ENCODE data around the gene SH3GL2. TPM values are rescaled to one million over a fixed set of nuclear protein-coding genes. Genes with fewer than 3 reads are reported as not detected.

SH3GL2 gene
- total and polyA plus RNA-seq, 10 donors, result 0.02 TPM; not detected in 9

DNA sequence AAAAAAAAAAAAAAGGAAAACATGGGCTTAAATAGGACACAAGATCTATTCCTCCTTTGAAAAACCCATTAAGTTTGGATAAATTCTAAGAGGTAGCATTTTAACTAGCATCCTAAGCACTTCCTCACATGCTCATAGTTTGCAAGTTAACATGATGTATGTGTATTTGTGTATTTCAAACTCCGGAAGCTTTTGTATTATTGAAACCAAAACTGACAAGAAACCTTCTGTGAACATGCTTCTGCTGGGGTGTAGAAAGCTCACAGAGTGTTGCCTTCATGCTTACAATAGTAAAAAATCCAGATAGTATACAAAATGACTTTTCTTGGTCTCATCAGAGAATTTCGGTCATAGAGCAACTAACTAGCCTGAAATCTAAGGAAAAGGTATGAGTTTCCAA lies 103.8 kb downstream of the SH3GL2 start:
- WGBS, 5 donors, result 63 to 93% (median 88%) methylated on average over 2 of the region's 2 CpGs
- intact Hi-C loops (cut with DNase I; ENCODE audit: low total_unique reads), result no loop called here
- peaks cover 0 to 30% (median 8%) of the 10 kb centered on the region in 8 donors for H3K9me3 ChIP-seq
- H3K27me3 ChIP-seq (replicated peaks in 1 of 7), result no peaks in the 10 kb centered on the region
- TF ChIP-seq POLR2AphosphoS5 (IDR thresholded peaks at IDR 0.05), result no peak
- H3K27ac ChIP-seq, result no peak overlapping the region
- DNase-seq, result no peak
- H3K36me3 ChIP-seq, result no peaks in the 10 kb centered on the region
- H3K4me3 ChIP-seq, result no peak overlapping the region
- no peaks in the 10 kb centered on the region for H3K4me1 ChIP-seq

DNA sequence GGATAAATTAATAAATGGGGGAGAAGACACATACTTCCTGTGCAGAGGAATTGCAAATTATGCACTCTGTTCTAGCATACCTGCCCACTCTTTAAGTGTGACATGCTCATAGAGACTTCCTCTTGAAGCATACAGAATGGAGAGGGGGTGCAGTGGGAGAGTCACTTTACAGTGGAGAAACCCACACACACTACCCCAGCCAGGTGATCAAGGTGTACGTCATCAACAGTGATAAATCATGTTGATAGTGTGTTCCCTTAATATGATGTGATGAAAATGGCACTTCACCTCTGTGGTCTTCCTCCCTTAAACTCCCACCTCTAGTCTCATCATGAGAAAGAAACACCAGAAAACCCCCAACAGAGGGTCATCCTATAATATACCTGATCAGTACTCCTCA lies 110.0 kb downstream of the SH3GL2 start:
- TF ChIP-seq POLR2AphosphoS5 (IDR thresholded peaks at IDR 0.05) (no peak), POLR2A (IDR thresholded peaks at IDR 0.05) (no peak)
- TF ChIP-seq, protein P1, sequence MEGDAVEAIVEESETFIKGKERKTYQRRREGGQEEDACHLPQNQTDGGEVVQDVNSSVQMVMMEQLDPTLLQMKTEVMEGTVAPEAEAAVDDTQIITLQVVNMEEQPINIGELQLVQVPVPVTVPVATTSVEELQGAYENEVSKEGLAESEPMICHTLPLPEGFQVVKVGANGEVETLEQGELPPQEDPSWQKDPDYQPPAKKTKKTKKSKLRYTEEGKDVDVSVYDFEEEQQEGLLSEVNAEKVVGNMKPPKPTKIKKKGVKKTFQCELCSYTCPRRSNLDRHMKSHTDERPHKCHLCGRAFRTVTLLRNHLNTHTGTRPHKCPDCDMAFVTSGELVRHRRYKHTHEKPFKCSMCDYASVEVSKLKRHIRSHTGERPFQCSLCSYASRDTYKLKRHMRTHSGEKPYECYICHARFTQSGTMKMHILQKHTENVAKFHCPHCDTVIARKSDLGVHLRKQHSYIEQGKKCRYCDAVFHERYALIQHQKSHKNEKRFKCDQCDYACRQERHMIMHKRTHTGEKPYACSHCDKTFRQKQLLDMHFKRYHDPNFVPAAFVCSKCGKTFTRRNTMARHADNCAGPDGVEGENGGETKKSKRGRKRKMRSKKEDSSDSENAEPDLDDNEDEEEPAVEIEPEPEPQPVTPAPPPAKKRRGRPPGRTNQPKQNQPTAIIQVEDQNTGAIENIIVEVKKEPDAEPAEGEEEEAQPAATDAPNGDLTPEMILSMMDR (IDR thresholded peaks at IDR 0.05 in 8 of 11, conservative IDR thresholded peaks at IDR 0.05 in 3 of 11), result no peak
- Histone ChIP-seq H3K27me3 (replicated peaks in 1 of 7) (no peaks in the 10 kb centered on the region), H3K36me3 (no peaks in the 10 kb centered on the region), H3K9me3 (peaks cover 0 to 14% (median 2%) of the 10 kb centered on the region in 8 donors), H3K4me3 (no peak overlapping the region), H3K27ac (no peak overlapping the region), H3K4me1 (no peaks in the 10 kb centered on the region)
- 68 to 95% (median 77%) methylated on average over 1 of the region's 1 CpG for WGBS, 5 donors
- no peak for DNase-seq
- intact Hi-C loops (cut with DNase I; ENCODE audit: low total_unique reads), result no loop called here

DNA sequence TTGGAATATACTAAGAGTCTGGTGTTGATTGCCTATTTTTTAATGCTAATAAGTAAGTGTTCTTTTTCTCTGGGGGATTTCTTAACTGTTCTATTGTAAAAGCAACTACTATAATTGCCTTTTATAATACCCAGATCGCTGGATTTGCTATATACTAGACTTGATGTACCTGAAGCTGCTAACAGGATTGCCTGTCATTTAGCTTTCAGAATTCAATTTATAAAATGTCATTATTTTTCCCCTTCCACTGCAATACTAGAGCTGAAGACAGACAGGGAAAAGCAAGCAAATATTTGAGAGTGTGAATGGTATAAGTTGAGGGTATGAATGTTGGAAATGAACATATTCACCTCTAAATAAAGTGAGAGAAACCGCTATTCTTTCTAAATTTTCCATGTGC lies 115.5 kb downstream of the SH3GL2 start:
- intact Hi-C loops (cut with DNase I; ENCODE audit: low total_unique reads), result no loop called here
- WGBS, 5 donors, result 76 to 86% (median 78%) methylated on average over 2 of the region's 2 CpGs

DNA sequence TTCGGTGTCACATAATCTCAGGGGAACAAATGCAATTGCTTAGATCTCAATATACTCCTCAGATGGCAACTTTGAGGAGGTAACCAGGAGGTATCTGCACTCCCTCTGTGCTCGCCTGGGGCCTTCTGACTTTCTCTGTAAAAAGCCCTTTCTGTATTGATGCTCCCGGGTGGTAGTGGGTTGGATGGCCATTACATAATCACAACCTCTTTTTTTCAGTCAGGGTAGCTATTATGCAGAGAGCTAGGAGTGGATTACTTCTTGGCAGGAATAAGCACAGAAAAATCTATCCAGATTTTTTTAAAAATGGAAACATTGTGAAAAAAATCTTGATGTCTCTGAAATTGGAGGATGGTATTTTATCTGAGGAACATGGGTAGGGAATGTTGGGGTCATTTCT lies 116.6 kb downstream of the SH3GL2 start:
- Histone ChIP-seq H3K9me3 (peaks cover 0 to 4% (median 0%) of the 10 kb centered on the region in 8 donors), H3K4me1 (no peaks in the 10 kb centered on the region), H3K27me3 (replicated peaks in 1 of 7) (no peaks in the 10 kb centered on the region), H3K27ac (no peak overlapping the region), H3K4me3 (no peak overlapping the region), H3K36me3 (no peaks in the 10 kb centered on the region)
- intact Hi-C loops (cut with DNase I; ENCODE audit: low total_unique reads), result no loop called here
- TF ChIP-seq, protein P1 (IDR thresholded peaks at IDR 0.05 in 8 of 11, conservative IDR thresholded peaks at IDR 0.05 in 3 of 11), result no peak
- no peak for TF ChIP-seq POLR2AphosphoS5 (IDR thresholded peaks at IDR 0.05)
- no peak for TF ChIP-seq POLR2A (IDR thresholded peaks at IDR 0.05)
- DNase-seq, result no peak
- 47 to 80% (median 77%) methylated on average over 3 of the region's 3 CpGs for WGBS, 5 donors

More for the DNA sequence above, 115.5 kb downstream of the SH3GL2 start:
- no peak for DNase-seq
- Histone ChIP-seq H3K27me3 (replicated peaks in 1 of 7) (no peaks in the 10 kb centered on the region), H3K4me1 (no peaks in the 10 kb centered on the region), H3K9me3 (no peaks in the 10 kb centered on the region), H3K27ac (no peak overlapping the region), H3K4me3 (no peak overlapping the region), H3K36me3 (no peaks in the 10 kb centered on the region)
- TF ChIP-seq POLR2A (IDR thresholded peaks at IDR 0.05), result no peak
- no peak for TF ChIP-seq POLR2AphosphoS5 (IDR thresholded peaks at IDR 0.05)
- TF ChIP-seq, protein P1 (IDR thresholded peaks at IDR 0.05 in 8 of 11, conservative IDR thresholded peaks at IDR 0.05 in 3 of 11), result no peak
